ENCODE data around the gene CT45A1.
"Not testable (repeated sequence)": the region's sequence is repeated elsewhere in the genome, so short reads cannot be mapped to it uniquely, and the experiment has no call there.

Gene CT45A1, protein sequence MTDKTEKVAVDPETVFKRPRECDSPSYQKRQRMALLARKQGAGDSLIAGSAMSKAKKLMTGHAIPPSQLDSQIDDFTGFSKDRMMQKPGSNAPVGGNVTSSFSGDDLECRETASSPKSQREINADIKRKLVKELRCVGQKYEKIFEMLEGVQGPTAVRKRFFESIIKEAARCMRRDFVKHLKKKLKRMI

DNA sequence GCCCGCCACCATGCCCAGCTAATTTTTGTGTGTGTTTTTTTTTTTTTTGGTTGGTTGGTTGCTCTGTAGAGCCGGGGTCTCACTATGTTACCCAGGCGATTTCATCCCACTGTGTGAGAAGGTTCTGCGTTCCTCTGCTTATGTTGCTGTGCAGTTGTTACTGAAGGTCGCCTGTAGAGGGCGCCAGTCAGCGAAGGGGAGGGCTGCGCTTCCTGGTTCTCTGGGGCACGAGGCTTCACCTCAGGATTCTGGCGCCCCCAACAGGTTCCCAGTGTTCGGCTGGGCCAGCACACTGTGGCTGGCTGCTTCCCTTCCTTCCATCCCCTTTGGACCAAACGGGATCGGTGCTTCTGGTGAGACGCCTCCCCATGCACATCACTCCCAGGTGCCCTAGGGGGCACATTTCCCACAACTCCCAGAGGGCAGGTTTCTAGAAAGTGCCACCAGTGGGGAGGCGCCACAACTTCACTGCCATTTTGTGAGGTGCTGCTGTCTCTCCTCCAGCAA lies at the start of gene CT45A1:
Gene CT45A1 (plus strand): TSS at position 457 of the 507 bp plus-strand sequence. CDS start 5,302 bp downstream, outside the sequence.
- DNase-seq (ENCODE audit: low spot score) = not testable (repeated sequence)

GRCh38 chrX:135672979-135673378 lies 40.5 kb upstream of the CT45A1 start:
- DNase-seq (ENCODE audit: low spot score) = not testable (repeated sequence)

GRCh38 chrX:135688137-135688536 lies 25.3 kb upstream of the CT45A1 start:
- DNase-seq (ENCODE audit: low spot score) = no peak

GRCh38 chrX:135695471-135695870 lies 18.0 kb upstream of the CT45A1 start:
- DNase-seq (ENCODE audit: low spot score) = no peak

DNA sequence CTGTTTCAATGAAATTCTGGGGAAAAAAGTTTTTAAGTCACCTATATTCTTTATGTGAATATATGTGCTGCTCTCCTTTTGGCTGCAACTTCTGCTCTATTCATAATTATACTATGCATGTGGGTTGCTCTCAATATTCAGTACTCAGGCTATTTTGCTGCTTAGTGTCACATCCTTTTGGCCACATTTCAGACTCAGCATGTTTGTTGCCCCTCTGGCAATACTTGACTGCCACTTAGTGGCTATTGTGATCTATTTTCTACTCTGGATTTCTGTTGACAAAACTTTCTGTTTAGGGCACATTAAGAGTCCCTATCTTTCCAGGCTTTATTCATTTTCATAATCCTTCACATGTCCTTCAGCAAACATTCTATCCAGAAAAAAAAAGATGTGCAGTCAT lies 15.8 kb upstream of the CT45A1 start:
- DNase-seq (ENCODE audit: low spot score) = no peak

- DNase-seq (ENCODE audit: low spot score) = no peak
These were observed 14.5 kb upstream of the CT45A1 start for GRCh38 chrX:135698924-135699323.

DNA sequence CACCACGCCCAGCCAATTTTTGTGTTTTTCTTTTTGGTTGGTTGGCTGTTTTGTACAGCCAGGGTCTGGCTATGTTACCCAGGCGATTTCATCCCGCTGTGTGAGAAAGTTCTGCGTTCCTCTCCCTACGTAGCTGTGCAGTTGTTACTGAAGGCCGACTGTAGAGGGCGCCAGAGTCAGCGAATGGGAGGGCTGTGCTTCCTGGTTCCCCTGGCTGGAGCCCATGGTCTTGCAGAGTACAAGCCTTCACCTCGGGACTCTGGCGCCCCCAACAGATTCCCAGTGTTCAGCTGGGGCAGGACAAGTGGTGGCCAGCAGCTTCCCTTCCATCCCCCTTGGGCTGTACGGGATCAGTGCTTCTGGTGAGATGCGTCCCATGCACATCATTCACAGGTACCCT lies 5.6 kb upstream of the CT45A1 start:
- no peak for DNase-seq (ENCODE audit: low spot score)

DNA sequence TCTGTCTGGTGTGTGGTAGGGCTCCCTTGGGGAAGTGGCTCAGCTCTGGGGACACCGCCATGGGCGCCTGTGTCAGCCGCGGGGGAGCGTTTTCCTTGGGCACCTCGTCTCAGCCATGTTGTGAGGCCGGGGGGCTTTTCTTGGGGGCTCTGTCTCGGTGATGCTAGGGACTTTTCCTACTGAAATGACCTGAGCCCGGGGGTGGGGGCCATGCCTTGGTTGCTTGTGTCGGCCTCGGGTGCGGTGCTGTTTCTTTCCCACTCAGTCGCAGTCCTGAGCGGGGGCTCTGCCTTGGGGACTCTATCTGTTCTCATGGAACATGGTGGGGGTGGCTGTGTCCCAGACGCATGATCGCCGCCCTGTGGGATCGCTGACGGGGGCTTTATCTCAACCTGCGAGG lies 356 bp downstream of the CT45A1 start:
- no peak for DNase-seq (ENCODE audit: low spot score)

DNA sequence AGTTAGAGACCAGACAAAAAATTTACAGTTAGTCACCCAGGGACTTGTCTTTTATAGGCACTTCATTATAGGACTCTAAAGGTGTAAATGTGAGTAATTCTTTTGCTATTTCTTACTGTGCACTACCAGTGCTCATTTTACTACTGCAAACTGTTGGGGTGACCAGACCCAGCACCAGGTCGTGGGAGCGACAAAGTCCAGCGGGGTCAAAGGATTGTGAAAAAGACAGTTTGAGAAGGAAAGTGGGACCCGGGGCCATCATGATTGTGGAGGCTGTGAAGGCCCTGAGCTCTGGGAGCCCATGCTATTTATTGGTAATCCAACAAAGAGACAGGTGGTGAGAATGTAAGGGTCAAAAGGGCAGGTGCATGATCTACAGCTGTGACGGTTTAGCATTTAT lies 21.2 kb downstream of the CT45A1 start:
- not testable (repeated sequence) for DNase-seq (ENCODE audit: low spot score)

DNA sequence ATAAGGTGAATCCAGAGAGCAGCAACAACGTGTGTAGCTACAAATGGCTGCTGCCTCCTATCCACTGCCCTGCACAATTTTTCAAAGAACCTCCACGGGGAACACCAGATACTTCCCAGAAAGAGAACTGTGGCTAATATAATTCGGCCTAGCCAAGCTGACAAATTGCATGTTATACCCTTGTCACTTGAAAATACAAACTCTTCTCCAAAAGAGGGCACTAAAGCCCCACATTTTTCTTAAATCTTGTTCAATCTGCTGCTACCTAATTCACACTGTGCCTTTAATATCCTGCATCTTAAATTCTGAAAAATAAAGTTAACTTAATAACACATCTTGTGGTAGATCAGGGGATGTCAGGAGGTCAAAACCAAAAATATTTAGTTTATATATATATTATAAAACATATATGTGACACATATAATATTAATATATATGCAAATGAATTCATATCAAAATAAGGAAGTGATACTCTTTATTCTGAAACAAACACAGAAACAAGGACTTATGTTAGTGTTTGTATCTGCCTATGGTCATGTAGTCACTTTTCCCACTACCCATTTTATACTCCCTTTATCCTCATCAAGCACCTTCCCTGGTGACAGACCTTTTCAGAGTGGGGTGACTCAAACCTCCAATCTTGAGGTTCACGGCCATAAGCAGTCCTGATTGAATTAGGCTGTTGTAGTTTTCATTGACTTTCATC lies 24.1 kb downstream of the CT45A1 start:
- no peak for DNase-seq (ENCODE audit: low spot score)

GRCh38 chrX:135740681-135741149 lies 27.3 kb downstream of the CT45A1 start:
- DNase-seq (ENCODE audit: low spot score) = no peak

DNA sequence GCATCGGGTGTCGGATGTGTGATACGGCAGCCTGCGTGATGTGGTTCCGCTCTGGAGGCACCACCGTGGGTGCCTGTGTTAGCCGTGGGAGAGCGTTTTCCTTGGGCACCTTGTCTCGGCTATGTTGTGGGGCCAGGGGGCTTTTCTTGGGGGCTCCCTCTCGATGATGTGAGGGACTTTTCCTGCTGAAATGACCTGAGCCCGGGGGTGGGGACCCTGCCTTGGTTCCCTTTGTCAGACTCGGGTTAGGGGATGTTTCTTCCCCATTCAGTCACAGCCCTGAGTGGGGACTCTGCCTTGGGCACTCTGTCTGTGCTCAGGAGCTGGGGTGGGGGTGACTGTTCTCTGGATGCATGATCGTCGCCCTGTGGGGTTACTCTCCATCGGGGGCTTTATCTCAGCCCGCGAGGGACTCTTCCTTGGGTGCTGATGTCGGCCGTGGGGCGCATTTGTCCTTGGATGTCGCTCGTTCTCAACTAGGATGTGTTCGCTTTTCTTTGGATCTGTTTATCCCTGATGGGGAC lies 27.8 kb downstream of the CT45A1 start:
- DNase-seq (ENCODE audit: low spot score) = no peak

- not testable (repeated sequence) for DNase-seq (ENCODE audit: low spot score)
These were observed 31.3 kb downstream of the CT45A1 start for GRCh38 chrX:135744739-135745138.

DNA sequence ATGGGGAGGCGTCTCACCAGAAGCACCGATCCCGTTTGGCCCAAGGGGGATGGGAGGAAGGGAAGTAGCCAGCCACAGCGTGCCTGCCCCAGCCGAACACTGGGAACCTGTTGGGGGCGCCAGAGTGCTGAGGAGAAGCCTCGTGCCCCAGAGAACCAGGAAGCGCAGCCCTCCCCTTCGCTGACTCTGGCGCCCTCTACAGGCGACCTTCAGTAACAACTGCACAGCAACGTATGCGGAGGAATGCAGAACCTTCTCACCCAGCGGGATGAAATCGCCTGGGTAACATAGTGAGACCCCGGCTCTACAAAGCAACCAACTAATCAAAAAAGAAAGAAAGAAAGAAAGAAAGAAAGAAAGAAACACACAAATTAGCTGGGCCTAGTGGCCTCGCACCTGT lies 54.7 kb downstream of the CT45A1 start, which contains the start of gene CT45A3:
Gene CT45A3 (minus strand): TSS at position 101 of the 400 bp plus-strand sequence. CDS start 3,747 bp downstream, outside the sequence.
- not testable (repeated sequence) for DNase-seq (ENCODE audit: low spot score)

All from AG08396 (cell line).